HCT116 (cell line): Measurements from ENCODE around the gene SCG5. TPM values are rescaled to one million over a fixed set of nuclear protein-coding genes. Genes with fewer than 3 reads are reported as not detected.

Experiments used
- ATAC-seq: fragments of 200-7000 bp; cut with Tn5 transposase; 2 replicates; pipeline ENCODE4 v1.9.1; 2020; ENCODE audit warnings: mild to moderate bottlenecking, moderate library complexity
- BruUV-seq: library from RNA; stranded (reverse); fragments of 400-500 nt; replicated peaks from 2 replicates; lab custom pipeline; 2021; lab: Mats Ljungman, UMichigan
- CTCF ChIA-PET: fragments of 300-600 bp; sonication (Branson Sonifier 250); formaldehyde crosslinking; loops from one replicate; lab custom pipeline; 2021; ENCODE audit warnings: antibody characterized with exemption; lab: Charles Lee
- POLR2A ChIA-PET: fragments of 300-600, 350-600 bp; sonication (Branson Sonifier 250); formaldehyde crosslinking; loops from one replicate; lab custom pipeline; 2021; ENCODE audit warnings: antibody characterized with exemption; lab: Charles Lee
- RAD21 ChIA-PET, 2 experiments: fragments of 300-600 bp; sonication (Branson Sonifier 250); formaldehyde crosslinking; loops; one replicate each; lab custom pipeline; 2023; ENCODE audit warnings: low total read pairs in 2 of 2; ENCODE audit not compliant: uncharacterized antibody in 2 of 2, unreplicated experiment in 2 of 2, low non-redundant PET in 1 of 2; lab: Charles Lee
- DNase-seq: peaks from one replicate; pipeline ENCODE4 v3.0.0-alpha.2; 2010; ENCODE audit warnings: low read depth, low spot score
- H2AFZ ChIP-seq: fragments of 200-600 bp; shearing (Covaris generic), sonication (generic); 2 replicates; pipeline ENCODE4 v1.6.1; 2017; ENCODE audit warnings: low read depth, mixed run types, mixed read lengths, antibody characterized with exemption, low read length; ENCODE audit not compliant: poor library complexity, severe bottlenecking
- H3K27ac ChIP-seq: 2 replicates; pipeline ENCODE4 v1.5.1; 2012; ENCODE audit warnings: low read depth, low read length
- H3K27me3 ChIP-seq: fragments of 200-600 bp; sonication (generic); 2 replicates; pipeline ENCODE4 v1.6.1; 2016; ENCODE audit warnings: mixed run types, low read length, mixed read lengths; ENCODE audit not compliant: insufficient read depth
- H3K36me3 ChIP-seq, 2 experiments: fragments of 200-500 bp in 1 of 2; fragments of 200-600 bp in 1 of 2; sonication (Bioruptor generic) in 1 of 2; sonication (generic) in 1 of 2; 2 replicates each; pipeline versions ENCODE4 v1.5.1 to v1.6.1; 2014 to 2016; ENCODE audit warnings: low read length in 2 of 2, inconsistent platforms in 1 of 2, mixed read lengths in 1 of 2, mixed run types in 1 of 2; ENCODE audit not compliant: insufficient read depth in 2 of 2, control insufficient read depth in 1 of 2
- H3K4me1 ChIP-seq, 2 experiments: fragments of 200-600 bp in 1 of 2; sonication (generic) in 1 of 2; 2 replicates each; pipeline versions ENCODE4 v1.5.1 to v1.6.1; 2012 to 2017; ENCODE audit warnings: low read length in 2 of 2, inconsistent platforms in 1 of 2, mild to moderate bottlenecking in 1 of 2, mixed read lengths in 1 of 2, mixed run types in 1 of 2, moderate library complexity in 1 of 2; ENCODE audit not compliant: insufficient read depth in 2 of 2, control insufficient read depth in 1 of 2
- H3K4me2 ChIP-seq: fragments of 200-600 bp; sonication (generic); 2 replicates; pipeline ENCODE4 v1.6.1; 2017; ENCODE audit warnings: mixed run types, low read length, mixed read lengths
- H3K4me3 ChIP-seq, 2 experiments: fragments of 200-600 bp in 1 of 2; sonication (generic) in 1 of 2; replicated peaks in 1 of 2; 2 replicates each; pipeline ENCODE4 v1.5.1; 2011 to 2016; ENCODE audit warnings: low read length in 2 of 2, control low read depth in 1 of 2, low read depth in 1 of 2, mild to moderate bottlenecking in 1 of 2, mixed read lengths in 1 of 2, mixed run types in 1 of 2
- H3K79me2 ChIP-seq: fragments of 200-600 bp; sonication (generic); 2 replicates; pipeline ENCODE4 v1.6.1; 2017; ENCODE audit warnings: mild to moderate bottlenecking, mixed run types, low read length, moderate library complexity, mixed read lengths; ENCODE audit not compliant: insufficient read depth
- H3K9ac ChIP-seq: fragments of 200-600 bp; sonication (generic); 2 replicates; pipeline ENCODE4 v1.6.1; 2016; ENCODE audit warnings: low read length, mixed read lengths
- H3K9me2 ChIP-seq: fragments of 200-600 bp; sonication (generic), shearing (Covaris generic); 2 replicates; pipeline ENCODE4 v1.6.1; 2017; ENCODE audit warnings: mixed run types, mild to moderate bottlenecking, moderate library complexity; ENCODE audit not compliant: insufficient read depth
- H3K9me3 ChIP-seq, 2 experiments: fragments of 200-500 bp in 1 of 2; fragments of 200-600 bp in 1 of 2; sonication (Bioruptor generic) in 1 of 2; sonication (generic) in 1 of 2; 2 replicates each; pipeline ENCODE4 v1.6.1; 2014 to 2017; ENCODE audit warnings: low read length in 2 of 2, mixed read lengths in 2 of 2, inconsistent platforms in 1 of 2, low read depth in 1 of 2, mild to moderate bottlenecking in 1 of 2, mixed run types in 1 of 2, moderate library complexity in 1 of 2; ENCODE audit not compliant: control insufficient read depth in 1 of 2, insufficient read depth in 1 of 2
- H4K20me1 ChIP-seq: fragments of 200-600 bp; sonication (generic), shearing (Covaris generic); 2 replicates; pipeline ENCODE4 v1.6.1; 2017; ENCODE audit warnings: mixed run types, mild to moderate bottlenecking, moderate library complexity; ENCODE audit not compliant: insufficient read depth
- CBX3 ChIP-seq: IDR thresholded peaks from 2 replicates; pipeline ENCODE4 v1.6.1; 2012; ENCODE audit warnings: low read depth
- CEBPB ChIP-seq: IDR thresholded peaks from 2 replicates; pipeline ENCODE4 v1.6.1; 2012; ENCODE audit warnings: low read depth
- EZH2phosphoT487 ChIP-seq: fragments of 200-600 bp; IDR thresholded peaks from 2 replicates; pipeline ENCODE4 v1.6.1; 2018; ENCODE audit warnings: antibody characterized with exemption, borderline replicate concordance
- JUND ChIP-seq: IDR thresholded peaks from 2 replicates; pipeline ENCODE4 v1.6.1; 2012
- POLR2AphosphoS5 ChIP-seq: IDR thresholded peaks from 2 replicates; pipeline ENCODE4 v1.6.1; 2011; ENCODE audit warnings: mild to moderate bottlenecking, low read depth, low read length, moderate library complexity
- RAD21 ChIP-seq: IDR thresholded peaks from 2 replicates; pipeline ENCODE4 v1.6.1; 2012; ENCODE audit warnings: low read depth, mild to moderate bottlenecking
- ZFX ChIP-seq: fragments of 450-650 bp; IDR thresholded peaks from 2 replicates; pipeline ENCODE4 v1.6.1; 2017
- ZNF274 ChIP-seq: fragments of 200-500 bp; sonication (Bioruptor generic); IDR thresholded peaks from 2 replicates; pipeline ENCODE4 v1.6.1; 2014; ENCODE audit warnings: mild to moderate bottlenecking, low read depth, low read length, inconsistent platforms
- intact Hi-C: fragments of 100-400 bp; cut with micrococcal nuclease; formaldehyde crosslinking; loops from 2 replicates; pipeline ENCODE4 v1.10.0; 2022
- total RNA-seq: library from RNA; stranded (reverse); gene quantifications from one replicate; pipeline ENCODE4 v1.2.1, GENCODE V29; 2021; ENCODE audit not compliant: unreplicated experiment
- TF ChIP-seq, protein P1 (sequence below), 3 experiments: fragments of 200-600 bp in 1 of 3; sonication (generic) in 1 of 3; IDR thresholded peaks in 2 of 3; conservative IDR thresholded peaks in 1 of 3; 2 replicates each; pipeline ENCODE4 v1.5.1; 2012 to 2017; ENCODE audit warnings: low read depth in 2 of 3, low read length in 2 of 3, antibody characterized with exemption in 1 of 3, borderline replicate concordance in 1 of 3, control low read depth in 1 of 3, mild to moderate bottlenecking in 1 of 3, mixed read lengths in 1 of 3, mixed run types in 1 of 3, moderate library complexity in 1 of 3; ENCODE audit not compliant: insufficient read depth in 1 of 3
- TF ChIP-seq, protein P2 (sequence below): IDR thresholded peaks from 2 replicates; pipeline ENCODE4 v1.6.1; 2012; ENCODE audit warnings: low read depth
- TF ChIP-seq, protein P3 (sequence below): IDR thresholded peaks from 2 replicates; pipeline ENCODE4 v1.6.1; 2011; ENCODE audit warnings: mild to moderate bottlenecking, low read length, moderate library complexity; ENCODE audit not compliant: insufficient replicate concordance; ENCODE audit errors: extremely low read depth
- TF ChIP-seq, protein P4 (sequence below): IDR thresholded peaks from 2 replicates; pipeline ENCODE4 v1.6.1; 2012

The SCG5 gene
- total RNA-seq, 1 experiment from 2014 or later, result 1.7 TPM

DNA sequence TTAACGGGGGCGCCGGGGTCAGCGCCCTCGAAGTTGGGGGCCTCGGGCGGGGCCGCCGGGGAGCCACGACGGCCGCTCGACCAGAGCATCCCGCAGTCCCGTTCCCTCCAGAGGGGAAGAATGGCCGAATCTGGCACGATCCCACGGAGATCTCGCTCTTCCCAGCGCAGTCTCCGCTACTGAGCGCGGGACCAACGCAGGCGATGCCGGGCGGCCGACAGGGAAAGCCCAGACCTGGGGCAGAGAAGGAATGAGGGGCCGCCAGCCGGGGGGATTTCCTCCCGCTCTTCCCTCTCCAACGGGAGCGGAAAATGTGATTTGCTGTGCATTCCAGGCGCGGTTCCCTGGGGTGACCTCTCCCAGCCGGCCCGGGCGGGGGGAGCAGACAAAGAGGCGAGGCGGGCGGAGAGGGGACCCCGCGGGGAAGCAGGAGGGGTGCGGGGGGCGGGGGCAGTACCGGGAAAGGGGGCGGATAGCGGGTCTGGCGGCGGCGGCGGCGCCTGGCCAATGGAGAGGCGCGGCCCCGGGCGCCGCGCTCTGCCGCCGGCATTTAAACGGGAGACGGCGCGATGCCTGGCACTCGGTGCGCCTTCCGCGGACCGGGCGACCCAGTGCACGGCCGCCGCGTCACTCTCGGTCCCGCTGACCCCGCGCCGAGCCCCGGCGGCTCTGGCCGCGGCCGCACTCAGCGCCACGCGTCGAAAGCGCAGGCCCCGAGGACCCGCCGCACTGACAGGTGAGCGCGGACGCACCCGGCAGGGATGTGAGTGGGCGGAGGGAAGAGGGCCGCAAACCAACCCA, 76.1 kb downstream of the SCG5 start, which contains the start of gene GREM1 (continued):
- no peak for TF ChIP-seq CEBPB
- TF ChIP-seq ZNF274, result no peak
- TF ChIP-seq, protein P1, sequence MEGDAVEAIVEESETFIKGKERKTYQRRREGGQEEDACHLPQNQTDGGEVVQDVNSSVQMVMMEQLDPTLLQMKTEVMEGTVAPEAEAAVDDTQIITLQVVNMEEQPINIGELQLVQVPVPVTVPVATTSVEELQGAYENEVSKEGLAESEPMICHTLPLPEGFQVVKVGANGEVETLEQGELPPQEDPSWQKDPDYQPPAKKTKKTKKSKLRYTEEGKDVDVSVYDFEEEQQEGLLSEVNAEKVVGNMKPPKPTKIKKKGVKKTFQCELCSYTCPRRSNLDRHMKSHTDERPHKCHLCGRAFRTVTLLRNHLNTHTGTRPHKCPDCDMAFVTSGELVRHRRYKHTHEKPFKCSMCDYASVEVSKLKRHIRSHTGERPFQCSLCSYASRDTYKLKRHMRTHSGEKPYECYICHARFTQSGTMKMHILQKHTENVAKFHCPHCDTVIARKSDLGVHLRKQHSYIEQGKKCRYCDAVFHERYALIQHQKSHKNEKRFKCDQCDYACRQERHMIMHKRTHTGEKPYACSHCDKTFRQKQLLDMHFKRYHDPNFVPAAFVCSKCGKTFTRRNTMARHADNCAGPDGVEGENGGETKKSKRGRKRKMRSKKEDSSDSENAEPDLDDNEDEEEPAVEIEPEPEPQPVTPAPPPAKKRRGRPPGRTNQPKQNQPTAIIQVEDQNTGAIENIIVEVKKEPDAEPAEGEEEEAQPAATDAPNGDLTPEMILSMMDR (IDR thresholded peaks at IDR 0.05 in 2 of 3, conservative IDR thresholded peaks at IDR 0.05 in 1 of 3; ENCODE audit: borderline replicate concordance in 1 of 3, insufficient read depth in 1 of 3, low read depth in 2 of 3, low read length in 2 of 3), result no peak
- no peak for TF ChIP-seq JUND

DNA sequence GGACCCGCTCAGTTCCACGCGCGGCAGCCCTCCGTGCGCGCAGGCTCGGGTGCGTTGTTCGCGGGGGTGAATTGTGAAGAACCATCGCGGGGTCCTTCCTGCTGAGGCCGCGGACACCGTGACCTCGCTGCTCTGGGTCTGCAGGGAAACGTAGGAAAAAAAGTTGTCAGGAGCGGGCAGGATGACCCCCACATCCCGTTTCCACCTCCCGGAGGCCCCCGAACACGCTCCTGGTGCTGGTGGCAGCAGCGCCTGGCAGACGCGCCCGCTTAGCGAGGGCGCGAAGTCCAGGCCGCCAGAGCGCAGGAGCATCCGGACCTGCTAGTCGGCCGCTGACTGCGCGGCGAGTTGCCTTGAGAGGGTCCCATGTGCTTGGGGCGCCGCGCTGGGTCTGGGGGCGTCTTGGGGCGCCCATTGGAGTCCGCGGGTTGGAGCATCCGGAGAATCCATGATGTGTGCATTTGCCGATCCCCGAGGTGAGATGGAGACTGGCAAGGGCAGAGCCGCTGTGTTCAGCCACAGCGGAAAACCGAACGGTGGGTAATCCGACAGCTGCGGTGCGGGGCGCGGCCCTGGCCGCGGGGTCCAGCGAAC, 76.8 kb downstream of the SCG5 start:
- Histone ChIP-seq H3K36me3 (no peaks in the 10 kb centered on the region), H3K4me2 (no peak overlapping the region), H3K79me2 (no peaks in the 10 kb centered on the region), H3K9me2 (no peaks in the 10 kb centered on the region), H3K27ac (no peak overlapping the region), H3K9me3 (no peaks in the 10 kb centered on the region), H3K9ac (no peak overlapping the region), H4K20me1 (no peaks in the 10 kb centered on the region), H3K27me3 (no peaks in the 10 kb centered on the region), H3K4me3 (no peak overlapping the region), H3K4me1 (no peaks in the 10 kb centered on the region), H2AFZ (no peak overlapping the region)
- ATAC-seq (no peak), DNase-seq (no peak)
- CTCF ChIA-PET, result no interaction called here
- POLR2A ChIA-PET, result no interaction called here
- intact Hi-C loops, result no loop called here
- RAD21 ChIA-PET, result no interaction called here
- BruUV-seq, result no TSS peak
- TF ChIP-seq, protein P2, sequence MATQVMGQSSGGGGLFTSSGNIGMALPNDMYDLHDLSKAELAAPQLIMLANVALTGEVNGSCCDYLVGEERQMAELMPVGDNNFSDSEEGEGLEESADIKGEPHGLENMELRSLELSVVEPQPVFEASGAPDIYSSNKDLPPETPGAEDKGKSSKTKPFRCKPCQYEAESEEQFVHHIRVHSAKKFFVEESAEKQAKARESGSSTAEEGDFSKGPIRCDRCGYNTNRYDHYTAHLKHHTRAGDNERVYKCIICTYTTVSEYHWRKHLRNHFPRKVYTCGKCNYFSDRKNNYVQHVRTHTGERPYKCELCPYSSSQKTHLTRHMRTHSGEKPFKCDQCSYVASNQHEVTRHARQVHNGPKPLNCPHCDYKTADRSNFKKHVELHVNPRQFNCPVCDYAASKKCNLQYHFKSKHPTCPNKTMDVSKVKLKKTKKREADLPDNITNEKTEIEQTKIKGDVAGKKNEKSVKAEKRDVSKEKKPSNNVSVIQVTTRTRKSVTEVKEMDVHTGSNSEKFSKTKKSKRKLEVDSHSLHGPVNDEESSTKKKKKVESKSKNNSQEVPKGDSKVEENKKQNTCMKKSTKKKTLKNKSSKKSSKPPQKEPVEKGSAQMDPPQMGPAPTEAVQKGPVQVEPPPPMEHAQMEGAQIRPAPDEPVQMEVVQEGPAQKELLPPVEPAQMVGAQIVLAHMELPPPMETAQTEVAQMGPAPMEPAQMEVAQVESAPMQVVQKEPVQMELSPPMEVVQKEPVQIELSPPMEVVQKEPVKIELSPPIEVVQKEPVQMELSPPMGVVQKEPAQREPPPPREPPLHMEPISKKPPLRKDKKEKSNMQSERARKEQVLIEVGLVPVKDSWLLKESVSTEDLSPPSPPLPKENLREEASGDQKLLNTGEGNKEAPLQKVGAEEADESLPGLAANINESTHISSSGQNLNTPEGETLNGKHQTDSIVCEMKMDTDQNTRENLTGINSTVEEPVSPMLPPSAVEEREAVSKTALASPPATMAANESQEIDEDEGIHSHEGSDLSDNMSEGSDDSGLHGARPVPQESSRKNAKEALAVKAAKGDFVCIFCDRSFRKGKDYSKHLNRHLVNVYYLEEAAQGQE, result no peak
- no peak for TF ChIP-seq ZFX
- TF ChIP-seq, protein P3, sequence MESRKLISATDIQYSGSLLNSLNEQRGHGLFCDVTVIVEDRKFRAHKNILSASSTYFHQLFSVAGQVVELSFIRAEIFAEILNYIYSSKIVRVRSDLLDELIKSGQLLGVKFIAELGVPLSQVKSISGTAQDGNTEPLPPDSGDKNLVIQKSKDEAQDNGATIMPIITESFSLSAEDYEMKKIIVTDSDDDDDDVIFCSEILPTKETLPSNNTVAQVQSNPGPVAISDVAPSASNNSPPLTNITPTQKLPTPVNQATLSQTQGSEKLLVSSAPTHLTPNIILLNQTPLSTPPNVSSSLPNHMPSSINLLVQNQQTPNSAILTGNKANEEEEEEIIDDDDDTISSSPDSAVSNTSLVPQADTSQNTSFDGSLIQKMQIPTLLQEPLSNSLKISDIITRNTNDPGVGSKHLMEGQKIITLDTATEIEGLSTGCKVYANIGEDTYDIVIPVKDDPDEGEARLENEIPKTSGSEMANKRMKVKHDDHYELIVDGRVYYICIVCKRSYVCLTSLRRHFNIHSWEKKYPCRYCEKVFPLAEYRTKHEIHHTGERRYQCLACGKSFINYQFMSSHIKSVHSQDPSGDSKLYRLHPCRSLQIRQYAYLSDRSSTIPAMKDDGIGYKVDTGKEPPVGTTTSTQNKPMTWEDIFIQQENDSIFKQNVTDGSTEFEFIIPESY, result no peak
- TF ChIP-seq RAD21, result no peak
- TF ChIP-seq JUND, result no peak
- TF ChIP-seq CBX3, result no peak
- TF ChIP-seq EZH2phosphoT487, result no peak
- TF ChIP-seq, protein P1 (IDR thresholded peaks at IDR 0.05 in 2 of 3, conservative IDR thresholded peaks at IDR 0.05 in 1 of 3; ENCODE audit: borderline replicate concordance in 1 of 3, insufficient read depth in 1 of 3, low read depth in 2 of 3, low read length in 2 of 3), result no peak
- TF ChIP-seq, protein P4, sequence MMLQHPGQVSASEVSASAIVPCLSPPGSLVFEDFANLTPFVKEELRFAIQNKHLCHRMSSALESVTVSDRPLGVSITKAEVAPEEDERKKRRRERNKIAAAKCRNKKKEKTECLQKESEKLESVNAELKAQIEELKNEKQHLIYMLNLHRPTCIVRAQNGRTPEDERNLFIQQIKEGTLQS, result no peak
- TF ChIP-seq POLR2AphosphoS5, result no peak
